Immature natural killer cell (primary cell): ENCODE data around the gene PRPF38B. TPM values are rescaled to one million over a fixed set of nuclear protein-coding genes. Genes with fewer than 3 reads are reported as not detected.

Experiments
- DNase-seq, 3 donors: peaks; one replicate each; pipeline ENCODE4 v3.0.0; 2022; ENCODE audit warnings: mixed read lengths in 1 of 3
- H3K27ac Mint-ChIP-seq, 6 donors: one replicate each; pipeline ENCODE4 v1.8.0; 2020; ENCODE audit warnings: mixed read lengths in 6 of 6, mild to moderate bottlenecking in 5 of 6, inconsistent platforms in 4 of 6, moderate library complexity in 3 of 6
- H3K27me3 Mint-ChIP-seq, 3 donors: one replicate each; pipeline ENCODE4 v1.8.0; 2020 to 2021; ENCODE audit warnings: low read depth in 3 of 3, mild to moderate bottlenecking in 3 of 3, mixed read lengths in 3 of 3, moderate library complexity in 3 of 3, inconsistent platforms in 1 of 3
- H3K36me3 Mint-ChIP-seq, 3 donors: one replicate each; pipeline ENCODE4 v1.8.0; 2020; ENCODE audit warnings: mixed read lengths in 3 of 3, inconsistent platforms in 2 of 3, mild to moderate bottlenecking in 2 of 3
- H3K4me1 Mint-ChIP-seq, 2 donors: one replicate each; pipeline ENCODE4 v1.8.0; 2020; ENCODE audit warnings: inconsistent platforms in 2 of 2, mild to moderate bottlenecking in 2 of 2, mixed read lengths in 2 of 2, moderate library complexity in 1 of 2
- H3K4me3 Mint-ChIP-seq, 5 donors: one replicate each; pipeline ENCODE4 v1.8.0; 2020; ENCODE audit warnings: mild to moderate bottlenecking in 5 of 5, mixed read lengths in 5 of 5, inconsistent platforms in 3 of 5, moderate library complexity in 3 of 5
- H3K9me3 Mint-ChIP-seq, 6 donors: one replicate each; pipeline ENCODE4 v1.8.0; 2020; ENCODE audit warnings: mild to moderate bottlenecking in 6 of 6, mixed read lengths in 6 of 6, inconsistent platforms in 4 of 6, moderate library complexity in 3 of 6
- polyA plus RNA-seq, 3 donors: library from polyadenylated mRNA; unstranded; fragments of 300-500 nt; fragmentation: Illumina TruSeq; gene quantifications; one replicate each; pipeline ENCODE4 v1.2.3, GENCODE V29; 2021

The PRPF38B gene
- polyA plus RNA-seq, 3 donors from 2014 or later: 11.1 to 36.1 (median 16.5) TPM

DNA sequence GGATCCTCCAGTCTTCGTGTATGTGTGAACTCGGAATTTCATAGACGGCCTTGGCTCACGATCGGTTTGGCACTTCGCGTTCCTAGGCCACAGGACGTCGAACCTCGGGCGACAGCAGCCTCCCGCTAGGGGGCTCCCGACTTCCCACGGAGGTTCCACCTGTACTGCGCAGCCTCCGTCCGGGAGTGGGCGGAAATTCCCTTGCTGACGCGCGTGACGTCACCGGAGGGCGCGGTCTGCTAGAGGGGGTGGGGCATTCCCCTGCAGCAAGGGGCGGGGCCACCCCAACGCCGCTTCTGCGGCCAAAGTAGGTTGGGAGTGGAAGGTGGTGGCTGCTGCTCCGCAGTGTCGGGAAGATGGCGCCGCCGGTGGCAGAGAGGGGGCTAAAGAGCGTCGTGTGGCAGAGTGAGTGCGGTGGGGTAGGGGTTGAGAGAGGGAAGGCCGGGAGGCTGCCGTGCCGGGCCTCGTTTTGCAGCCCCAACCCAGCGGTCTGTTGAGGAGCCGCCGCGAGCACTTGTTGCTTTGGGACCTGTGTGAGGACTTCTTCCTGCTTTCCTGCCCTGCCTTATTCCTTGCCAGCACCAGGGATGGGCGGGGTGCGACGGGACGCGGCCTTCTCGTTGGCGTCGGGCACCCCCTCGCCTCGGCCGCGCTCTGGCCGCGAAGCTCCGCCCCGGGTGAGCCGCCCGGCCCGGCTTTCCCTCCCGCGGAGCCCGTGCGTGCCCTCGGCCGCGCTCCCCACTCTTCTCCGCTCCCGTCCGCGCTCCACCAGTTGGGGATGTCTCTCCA is 54.5 kb downstream of the PRPF38B start, which contains the start of gene STXBP3:
STXBP3 (plus strand) TSS at position 293 of the 789 bp plus-strand sequence; CDS start at position 357, 64 bp downstream.
- Mint-ChIP-seq H3K27me3 (peaks cover 12 to 15% (median 13%) of the 10 kb centered on the region in 3 donors), H3K4me3 (peak within 1 kb of the TSS; percentile 95 to 99 (median 98)), H3K27ac (peak within 1 kb of the TSS; percentile 97 to 99 (median 98)), H3K36me3 (no peaks in the 10 kb centered on the region), H3K9me3 (no peaks in the 10 kb centered on the region), H3K4me1 (peaks cover 27 to 48% of the 10 kb centered on the region in 2 donors)
- peak; percentile 99 for DNase-seq

DNA sequence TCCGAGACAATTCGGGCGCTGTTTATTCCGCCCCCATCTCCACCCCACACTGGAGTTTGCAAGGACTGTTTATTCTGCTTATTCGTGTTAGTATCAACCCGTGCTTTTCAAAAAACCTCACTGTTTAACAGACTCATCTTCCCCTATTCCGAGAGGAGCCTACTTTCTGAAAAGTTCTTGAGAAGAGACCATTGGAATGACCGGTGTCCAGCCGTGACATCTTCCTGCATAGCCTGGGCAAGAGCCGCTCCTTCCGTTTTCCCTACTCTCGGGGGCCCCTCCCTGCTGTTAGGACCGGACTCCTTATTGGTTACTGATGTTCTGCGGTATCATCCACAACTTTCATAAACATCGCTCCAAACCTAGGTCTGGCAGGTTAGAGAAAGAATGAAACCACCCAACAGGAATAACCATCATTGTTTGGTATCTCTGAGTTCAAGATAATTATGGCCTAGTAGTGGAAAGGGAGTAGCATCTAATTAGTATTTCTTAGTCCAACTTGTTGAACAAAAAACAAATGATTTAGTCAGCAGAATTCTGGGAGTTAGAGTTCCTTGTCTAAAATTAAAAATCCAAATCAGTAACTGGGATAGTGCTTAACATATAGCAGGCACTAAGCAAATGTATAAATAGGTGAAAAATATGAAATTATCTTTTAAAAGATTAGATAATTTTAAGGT is 55.2 kb downstream of the PRPF38B start:
- Mint-ChIP-seq H3K4me1 (peaks cover 27 to 49% of the 10 kb centered on the region in 2 donors), H3K9me3 (no peaks in the 10 kb centered on the region), H3K4me3 (peak overlapping the region; percentile 95 to 99 (median 98)), H3K27ac (peak overlapping the region; percentile 95 to 99 (median 98)), H3K27me3 (peaks cover 12 to 15% (median 13%) of the 10 kb centered on the region in 3 donors), H3K36me3 (no peaks in the 10 kb centered on the region)
- DNase-seq: peak; percentile 29 to 42 (median 37)

DNA sequence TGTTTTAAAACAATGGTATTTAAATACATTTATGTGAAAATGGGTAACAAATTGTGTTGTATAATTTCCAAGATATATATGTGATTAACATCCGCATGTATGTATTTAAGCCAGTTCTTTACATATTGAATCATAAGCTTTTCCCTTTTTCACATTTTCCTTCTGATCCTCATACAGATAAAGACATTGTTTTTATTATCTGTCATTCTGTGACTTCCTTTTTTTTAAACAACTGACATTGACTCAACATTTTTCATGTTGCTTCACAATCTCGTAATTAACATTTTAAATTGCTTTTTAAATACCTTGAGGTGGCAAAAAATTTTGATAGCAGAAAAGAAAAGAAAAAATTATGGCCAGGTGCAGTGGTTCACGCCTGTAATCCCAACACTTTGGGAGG is 55.8 kb downstream of the PRPF38B start:
- Mint-ChIP-seq H3K9me3 (no peaks in the 10 kb centered on the region), H3K4me3 (peak overlapping the region; percentile 37 to 67 (median 55)), H3K27ac (peak overlapping the region; percentile 52 to 97 (median 73)), H3K36me3 (peaks cover 1 to 5% (median 1%) of the 10 kb centered on the region in 3 donors), H3K27me3 (peaks cover 12 to 15% (median 13%) of the 10 kb centered on the region in 3 donors), H3K4me1 (peaks cover 27 to 55% of the 10 kb centered on the region in 2 donors)
- no peak for DNase-seq

DNA sequence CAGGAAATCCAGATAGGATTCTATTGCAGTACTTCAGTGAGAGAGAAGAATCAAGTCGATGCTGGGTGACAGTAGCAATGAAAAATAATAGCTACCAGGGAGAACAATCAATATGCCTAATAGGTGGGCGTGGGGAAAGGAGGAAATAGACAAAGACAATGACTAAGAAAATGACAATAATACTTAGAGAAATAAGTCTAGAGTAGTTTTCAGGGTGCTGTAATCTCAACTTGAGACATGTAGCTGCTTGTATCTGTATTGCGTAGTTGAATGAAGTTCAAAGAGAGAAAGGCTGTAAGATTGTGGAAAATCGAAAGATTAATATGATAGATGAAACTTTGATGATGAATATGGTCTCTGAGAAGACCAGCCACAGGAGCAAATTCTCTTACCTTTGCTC is 57.0 kb downstream of the PRPF38B start:
- DNase-seq: no peak
- Mint-ChIP-seq H3K4me3 (peak overlapping the region in 3 of 5 donors; percentile 4 to 18 (median 15)), H3K27me3 (peaks cover 12 to 15% (median 13%) of the 10 kb centered on the region in 3 donors), H3K36me3 (peaks cover 4 to 7% (median 4%) of the 10 kb centered on the region in 3 donors), H3K9me3 (no peaks in the 10 kb centered on the region), H3K27ac (peak overlapping the region; percentile 15 to 97 (median 50)), H3K4me1 (peaks cover 27 to 58% of the 10 kb centered on the region in 2 donors)

DNA sequence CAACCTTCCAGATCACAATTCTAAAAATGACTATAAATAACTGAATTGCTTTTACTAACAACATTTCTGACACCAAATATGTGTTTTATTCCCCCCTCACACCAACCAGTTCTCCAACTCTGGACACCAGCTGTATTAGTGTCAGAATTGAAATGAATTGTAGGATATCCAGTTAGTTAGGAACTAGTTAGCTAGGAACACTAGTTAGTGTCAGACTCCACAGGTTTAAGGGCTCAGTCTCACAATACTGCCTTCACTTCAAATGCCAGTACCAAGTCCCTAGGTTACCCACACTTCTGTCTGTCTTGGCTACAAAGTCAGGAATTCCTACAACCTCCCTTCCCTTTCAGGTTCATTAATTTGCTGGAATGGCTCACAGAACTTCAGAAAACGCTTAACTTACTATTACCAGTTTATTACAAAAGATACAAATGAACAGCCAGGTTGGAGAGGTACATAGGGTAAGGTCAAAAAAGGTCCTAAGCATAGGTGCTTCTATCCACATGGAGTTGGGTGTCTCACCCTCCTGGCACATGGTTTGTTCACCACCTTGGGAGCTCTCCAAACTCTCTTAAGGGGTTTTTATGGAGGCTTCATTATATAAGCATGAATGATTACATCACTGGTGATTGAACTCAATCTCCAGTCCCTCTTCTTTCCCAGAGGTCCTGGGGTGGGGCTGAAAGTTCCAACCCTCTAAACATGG is 58.5 kb downstream of the PRPF38B start:
- no peak overlapping the region for H3K4me3 Mint-ChIP-seq
- peaks cover 4 to 11% (median 9%) of the 10 kb centered on the region in 3 donors for H3K36me3 Mint-ChIP-seq
- DNase-seq: no peak
- peaks cover 12 to 13% (median 13%) of the 10 kb centered on the region in 3 donors for H3K27me3 Mint-ChIP-seq
- H3K9me3 Mint-ChIP-seq: no peaks in the 10 kb centered on the region
- H3K4me1 Mint-ChIP-seq: peaks cover 27 to 62% of the 10 kb centered on the region in 2 donors
- H3K27ac Mint-ChIP-seq: peak overlapping the region in 2 of 6 donors; percentile 13 to 34

Other genes with a start within 250 kb of the PRPF38B start
- not detected for gene NBPF6, start 242.0 kb upstream of the PRPF38B start, polyA plus RNA-seq
- gene EEIG2, start 132.2 kb upstream of the PRPF38B start, polyA plus RNA-seq: 1 to 10 TPM; 1.3 to 1.6 (median 1.4) TPM
- gene HENMT1, start 31.2 kb upstream of the PRPF38B start, polyA plus RNA-seq: 100 to 1,000 TPM in 2 of 3 donors, 10 to 100 TPM in 1; 80.4 to 142 (median 108) TPM
- gene FNDC7, start 20.6 kb downstream of the PRPF38B start, polyA plus RNA-seq: not detected
- gene STXBP3, start 54.4 kb downstream of the PRPF38B start, polyA plus RNA-seq: 10 to 100 TPM; 38.4 to 44.7 (median 42.6) TPM
- gene AKNAD1, start 164.8 kb downstream of the PRPF38B start, polyA plus RNA-seq: not detected
- gene GPSM2, start 184.7 kb downstream of the PRPF38B start, polyA plus RNA-seq: 1 to 10 TPM in 1 of 3 donors, under 1 TPM in 2; 0.53 to 1.0 (median 0.67) TPM